HG02852 (cell line): ENCODE measurements around the gene OLFML3.
"Not testable (repeated sequence)": the region's sequence is repeated elsewhere in the genome, so short reads cannot be mapped to it uniquely, and the experiment has no call there.

Source experiments
- ATAC-seq: cut with Tn5 transposase; IDR thresholded peaks from one replicate; pipeline ENCODE4 v1.9.1; 2021; ENCODE audit warnings: mild to moderate bottlenecking, moderate library complexity; ENCODE audit not compliant: unreplicated experiment

OLFML3 gene

DNA sequence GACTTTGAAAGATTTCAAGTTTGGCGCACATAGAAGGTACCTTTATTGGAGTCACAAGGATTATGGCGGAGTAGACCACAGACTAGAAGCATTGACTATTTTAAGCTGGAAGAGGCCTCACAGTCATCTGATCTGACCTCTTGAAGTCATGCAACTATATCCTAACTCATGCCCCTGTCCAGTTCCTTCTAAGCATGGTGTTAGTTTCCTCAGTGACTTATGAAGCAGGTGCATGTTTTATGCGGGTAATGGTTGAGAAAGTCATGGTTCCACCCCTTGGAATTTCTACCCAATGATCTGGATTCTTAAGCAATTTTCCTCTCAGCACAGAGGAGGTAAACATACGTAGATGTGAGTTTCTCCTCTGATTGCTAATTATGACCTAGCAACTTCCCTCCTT lies 11.7 kb downstream of the OLFML3 start:
- ATAC-seq = no peak

DNA sequence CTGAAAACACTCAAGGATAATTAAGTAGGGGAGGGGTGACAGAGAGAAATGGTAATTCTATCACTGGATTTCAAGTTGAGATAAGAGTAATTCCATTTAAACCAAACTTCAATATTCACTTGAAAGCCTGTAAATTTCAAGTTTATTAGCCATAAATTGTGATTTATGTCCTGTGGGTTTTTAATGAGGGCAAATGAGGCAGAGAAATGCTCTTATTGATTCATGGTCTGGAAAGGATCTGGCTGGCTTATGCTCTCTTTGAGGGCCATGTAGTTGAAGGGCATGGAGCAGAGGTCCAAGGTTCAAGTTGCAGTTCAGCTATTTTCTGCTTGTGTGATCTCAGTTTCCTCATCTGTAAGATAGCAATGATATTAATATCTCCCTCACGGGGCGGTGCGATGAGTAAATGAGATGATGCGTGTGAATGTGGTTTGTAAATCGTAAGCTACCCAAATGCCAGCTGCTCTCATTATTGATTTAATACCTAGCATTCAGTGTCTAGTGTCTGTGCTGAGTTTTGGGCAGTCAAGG lies 12.3 kb downstream of the OLFML3 start:
- ATAC-seq = no peak

DNA sequence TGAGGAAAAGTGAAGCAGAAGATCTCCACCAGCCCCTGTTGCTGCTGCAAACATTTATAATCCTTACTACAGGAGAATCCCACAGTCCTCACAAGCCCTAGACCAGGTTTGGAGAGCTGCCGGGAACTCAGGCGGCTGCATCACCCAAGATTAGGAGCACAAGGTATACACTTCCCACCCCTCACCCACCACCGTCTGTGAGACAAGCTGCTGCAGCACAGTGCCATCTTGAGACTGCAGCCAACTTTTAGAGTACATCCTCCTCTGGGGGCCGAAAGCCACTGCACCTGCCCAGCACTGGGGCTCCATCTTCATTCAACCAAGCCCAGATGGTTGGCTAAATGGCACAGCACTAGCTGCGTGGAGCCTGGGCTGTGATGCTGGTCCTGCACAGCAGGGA lies 13.8 kb downstream of the OLFML3 start:
- ATAC-seq = no peak

DNA sequence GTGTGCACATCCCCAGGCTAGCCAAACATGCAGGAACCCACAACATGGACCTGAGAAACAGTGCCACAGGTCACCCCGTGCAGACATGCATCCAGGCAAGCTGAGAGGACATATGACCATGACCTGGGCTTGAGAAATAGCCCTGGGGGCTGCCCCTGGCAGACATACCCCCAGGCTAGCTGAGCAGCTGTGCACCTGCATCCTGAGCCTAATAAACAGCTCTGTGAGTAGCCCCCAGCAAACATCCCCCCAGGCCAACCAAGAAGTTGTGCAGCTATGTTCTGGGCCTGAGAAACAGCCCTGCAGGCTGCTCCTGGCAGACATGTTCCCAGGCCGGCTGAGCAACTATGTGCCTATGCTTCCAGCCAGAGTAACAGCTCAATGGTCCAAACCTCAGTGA lies 14.5 kb downstream of the OLFML3 start:
- no peak for ATAC-seq

DNA sequence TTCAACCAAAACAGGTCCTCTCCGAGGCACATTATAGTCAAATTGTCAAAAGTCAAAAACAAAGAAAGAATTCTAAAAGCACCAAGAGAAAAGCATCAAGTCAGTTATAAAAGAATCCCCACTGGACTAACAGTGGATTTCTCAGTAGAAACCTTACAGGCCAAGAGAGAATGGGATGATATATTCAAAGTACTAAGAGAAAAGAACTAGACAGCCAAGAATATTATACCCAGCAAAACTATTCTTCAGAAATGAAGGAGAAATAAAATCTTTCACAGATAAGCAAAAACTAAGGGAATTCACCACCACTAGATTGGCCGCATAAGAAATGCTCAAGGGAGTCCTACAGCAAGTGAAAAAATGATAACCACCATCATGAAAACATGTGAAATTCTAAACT lies 16.1 kb downstream of the OLFML3 start:
- ATAC-seq = no peak

DNA sequence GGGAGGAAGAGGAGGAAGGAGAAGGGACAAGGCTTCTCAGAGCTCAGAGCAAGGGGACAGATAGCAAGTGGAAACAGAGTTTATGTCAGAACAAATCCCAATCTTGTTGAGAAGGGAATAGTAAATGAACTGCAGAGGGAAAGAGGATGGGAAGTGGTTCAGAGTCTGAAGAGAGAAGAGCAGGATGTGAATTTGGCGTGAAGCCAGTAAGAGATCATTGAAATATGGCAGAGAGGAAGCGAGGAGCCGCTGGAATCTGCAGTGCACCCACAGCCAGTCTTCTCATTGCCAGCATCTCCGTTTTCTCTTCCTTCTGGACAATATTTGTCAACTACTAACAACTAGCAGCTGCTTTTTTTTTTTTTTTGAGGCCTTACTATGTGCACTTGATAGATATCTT lies 19.1 kb downstream of the OLFML3 start:
- no peak for ATAC-seq

DNA sequence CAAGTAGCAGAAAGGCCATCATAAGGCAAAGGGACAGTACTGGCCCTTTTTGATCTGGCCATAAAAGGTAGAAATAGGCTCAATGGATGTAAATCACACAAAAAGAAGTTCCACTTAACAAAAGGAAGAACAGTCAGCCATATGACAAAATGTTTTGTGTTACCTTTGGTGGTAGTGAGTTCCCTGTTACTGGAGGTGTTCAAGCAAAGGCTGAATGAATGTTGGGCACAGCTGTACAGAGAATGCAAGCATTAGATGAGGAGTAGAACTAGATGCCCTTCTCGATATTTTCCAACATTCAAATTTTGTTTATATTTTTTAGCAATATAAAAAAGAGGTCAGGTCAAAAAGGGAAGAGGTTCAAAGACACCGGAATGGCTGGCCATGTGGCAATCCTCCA lies 20.0 kb downstream of the OLFML3 start:
- ATAC-seq = no peak

DNA sequence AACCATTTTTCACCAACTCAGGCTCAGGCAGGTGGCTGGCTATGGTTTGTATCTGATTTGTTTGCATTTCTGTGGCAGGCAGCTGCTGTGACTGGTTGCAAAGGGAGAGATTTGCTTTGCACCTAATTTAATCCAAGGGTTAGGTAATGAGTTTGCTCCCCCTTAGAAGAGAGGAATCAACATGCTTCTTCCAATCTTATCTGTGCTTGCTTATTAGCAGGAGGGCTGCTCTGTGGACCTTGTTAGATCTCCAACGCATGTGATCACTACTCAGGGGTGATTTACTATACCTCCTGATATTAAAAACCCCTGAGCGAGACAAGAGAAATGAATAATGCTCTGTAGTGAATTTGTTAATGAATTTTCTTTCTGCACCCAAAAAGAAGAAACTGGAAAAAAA lies 20.5 kb downstream of the OLFML3 start:
- ATAC-seq = no peak

DNA sequence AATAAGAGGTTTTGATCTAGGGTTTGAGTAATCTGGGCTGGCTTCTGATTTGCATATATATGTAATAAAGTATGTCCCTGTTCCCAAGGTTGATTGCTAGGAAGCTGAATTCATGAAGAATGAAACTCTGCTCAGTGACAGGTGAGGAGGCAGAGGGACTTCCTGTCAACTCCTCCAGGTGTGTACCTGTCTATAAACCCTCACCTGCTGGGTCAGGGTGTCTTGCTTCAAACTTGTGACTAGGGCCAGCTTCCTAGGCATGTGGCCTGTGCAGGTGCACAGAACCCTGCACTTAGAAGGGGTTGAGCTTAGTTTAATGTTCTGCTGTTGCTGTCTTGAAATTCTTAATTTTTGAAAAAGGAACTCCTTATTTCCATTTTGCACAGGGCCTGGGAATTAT lies 21.1 kb downstream of the OLFML3 start:
- no peak for ATAC-seq

DNA sequence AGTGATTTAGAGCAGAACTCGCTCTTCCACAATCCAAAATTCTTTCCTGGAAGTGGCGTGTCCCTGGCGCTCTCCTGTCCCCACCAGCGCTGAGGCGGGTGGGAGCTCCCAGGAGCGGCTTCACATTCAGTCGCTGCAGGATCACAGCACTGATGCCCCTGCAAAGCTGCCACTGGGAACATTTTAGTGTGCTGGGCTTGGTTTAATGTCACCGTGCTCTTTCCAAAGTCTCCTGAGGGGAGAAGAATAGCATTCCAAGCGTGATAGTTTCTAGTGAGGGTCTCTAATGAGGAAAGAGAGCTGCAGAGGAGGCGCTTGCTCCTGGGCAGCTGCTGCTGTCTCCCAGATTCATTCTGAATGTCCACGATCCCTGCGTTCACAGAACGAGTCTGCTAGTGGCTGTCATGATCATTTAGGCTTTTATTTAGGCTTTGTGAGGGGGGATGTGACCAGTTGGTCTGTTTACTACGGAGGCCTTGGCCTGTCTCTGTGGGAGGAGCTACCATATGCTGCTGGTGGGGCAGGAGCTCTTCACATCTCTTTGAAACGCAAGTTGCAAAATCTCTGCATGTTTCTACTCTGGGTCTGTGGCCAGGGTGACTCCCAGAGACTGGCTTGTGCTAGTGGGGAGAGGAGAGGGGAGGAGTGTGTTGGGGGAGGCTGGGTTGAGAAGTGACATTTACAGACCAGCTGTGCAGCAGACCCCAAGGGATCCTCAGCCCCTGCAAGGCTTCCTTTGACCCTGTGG lies 23.4 kb downstream of the OLFML3 start:
- ATAC-seq = no peak

DNA sequence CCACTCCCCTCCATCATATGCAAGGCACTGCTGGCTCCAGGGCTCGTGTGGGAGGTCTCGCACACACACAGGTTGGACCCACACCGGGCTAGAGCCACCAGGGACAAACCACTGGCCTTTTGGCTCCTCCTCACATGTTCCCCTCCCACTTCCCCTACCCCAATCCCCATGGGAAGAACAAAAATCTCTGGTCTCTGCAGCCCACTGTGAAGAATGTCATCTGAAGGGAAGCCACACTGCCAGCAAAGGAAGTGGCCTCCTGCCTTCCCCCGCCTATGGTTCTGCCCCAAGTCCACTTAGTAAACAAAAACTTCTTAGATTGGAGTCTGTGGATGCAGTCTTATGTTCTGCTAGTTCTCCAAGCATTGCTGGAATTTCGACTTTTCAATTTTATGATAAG lies 24.2 kb downstream of the OLFML3 start:
- no peak for ATAC-seq

DNA sequence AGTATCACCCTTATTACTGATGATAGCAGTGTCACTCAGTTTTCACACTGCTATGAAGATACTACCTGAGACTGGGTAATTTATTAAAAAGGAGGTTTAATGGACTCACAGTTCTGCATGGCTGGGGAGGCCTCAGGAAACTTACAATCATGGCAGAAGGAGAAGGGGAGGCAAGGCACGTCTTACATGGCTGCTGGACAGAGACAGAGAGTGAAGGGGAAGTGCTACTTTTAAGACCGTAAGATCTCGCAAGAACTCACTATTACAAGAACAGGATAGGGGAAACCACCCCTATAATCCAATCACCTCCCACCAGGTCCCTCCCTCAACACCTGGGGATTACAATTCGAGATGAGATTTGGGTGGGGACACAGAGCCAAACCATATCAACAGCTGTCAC lies 27.6 kb downstream of the OLFML3 start:
- not testable (repeated sequence) for ATAC-seq

DNA sequence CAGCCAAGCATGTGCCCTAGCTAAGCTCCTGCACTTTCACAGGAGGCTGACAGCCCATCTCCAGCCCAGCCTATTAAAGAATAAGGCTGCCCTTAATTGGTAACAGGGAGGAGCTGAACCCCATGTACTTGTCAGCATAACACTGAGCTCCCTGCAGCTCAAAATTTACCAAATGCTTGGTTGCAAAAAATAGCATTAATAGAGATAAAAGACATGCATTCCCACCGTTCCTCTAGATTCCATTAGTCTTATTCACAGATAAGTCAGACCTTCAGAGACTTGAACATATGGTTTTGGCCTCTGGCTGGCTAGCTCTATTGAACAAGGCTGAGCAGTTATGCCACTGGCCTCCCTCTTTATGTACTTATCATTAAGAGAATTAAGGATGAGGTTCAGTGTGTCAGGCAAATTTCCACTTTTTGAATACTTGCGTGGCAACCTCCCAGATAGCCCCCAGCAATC lies 29.2 kb downstream of the OLFML3 start:
- ATAC-seq = no peak

DNA sequence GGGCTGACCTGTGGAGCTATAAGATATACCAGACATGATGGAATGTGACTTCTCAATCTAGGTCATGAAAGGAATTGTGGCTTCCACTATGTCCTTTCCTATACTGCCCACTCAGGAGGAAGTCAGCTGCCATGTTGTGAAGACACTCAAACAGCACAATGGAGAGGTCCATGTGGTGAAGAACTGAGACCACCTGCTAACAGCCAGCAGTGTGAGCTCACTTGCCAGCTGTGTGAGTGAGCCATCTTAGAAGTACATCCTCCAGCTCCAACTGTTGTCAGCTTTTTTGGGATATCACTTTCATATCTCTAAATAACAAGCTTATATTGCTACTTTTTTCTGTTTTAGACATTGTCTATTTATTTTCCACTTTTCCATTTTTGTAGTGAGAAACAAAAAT lies 29.7 kb downstream of the OLFML3 start:
- ATAC-seq = no peak

DNA sequence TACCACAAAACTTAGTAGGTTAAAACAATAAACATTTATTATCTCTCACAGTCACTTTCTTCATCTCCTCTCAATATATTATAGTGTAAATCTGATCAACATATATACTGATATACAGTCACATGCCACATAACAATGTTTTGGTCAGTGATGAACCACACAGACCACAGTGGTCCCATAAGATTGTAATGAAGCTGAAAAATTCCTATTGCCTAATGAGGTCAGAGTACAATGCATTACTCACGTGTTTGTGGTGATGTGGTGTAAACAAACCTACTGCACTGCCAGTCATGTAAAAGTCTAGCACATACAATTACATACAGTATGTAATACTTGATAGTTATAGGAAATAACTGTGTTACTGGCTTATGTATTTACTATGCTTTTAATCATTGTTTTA lies 30.1 kb downstream of the OLFML3 start:
- ATAC-seq = no peak

DNA sequence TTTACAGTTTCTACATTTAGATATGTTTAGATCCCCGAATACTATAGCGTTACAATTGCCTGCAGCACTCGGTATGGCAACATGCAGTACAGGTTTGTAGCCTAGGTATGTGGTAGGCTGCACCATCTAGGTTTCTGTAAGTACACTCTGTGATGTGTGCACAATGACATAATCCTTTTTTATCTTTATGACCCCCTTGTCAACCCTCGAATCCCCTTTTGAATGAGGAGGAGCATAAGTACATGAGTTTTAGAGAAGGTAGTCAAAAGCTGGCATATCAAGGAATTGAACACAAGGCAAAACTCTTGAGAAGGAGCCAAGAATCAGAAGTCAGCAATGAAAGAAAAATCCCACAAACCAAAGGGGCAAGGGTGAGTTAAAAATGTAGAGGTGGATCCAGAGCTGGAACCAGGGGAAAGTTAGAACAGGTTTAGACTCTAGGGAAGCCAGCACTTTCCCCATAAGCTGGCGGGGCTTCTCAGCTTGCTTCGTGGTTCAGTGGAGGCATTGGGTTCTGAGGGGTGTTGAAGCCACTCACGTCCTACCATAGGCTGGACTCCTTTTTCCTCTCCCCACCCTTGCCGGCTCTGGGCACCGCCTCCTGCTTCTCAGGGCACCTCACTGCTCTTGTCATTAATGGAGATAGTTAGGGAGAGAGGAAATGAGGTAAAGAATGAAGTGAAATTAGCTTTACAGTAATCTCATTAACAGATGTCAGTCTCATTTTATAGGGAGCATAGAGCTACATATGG lies 31.3 kb downstream of the OLFML3 start:
- ATAC-seq = no peak

DNA sequence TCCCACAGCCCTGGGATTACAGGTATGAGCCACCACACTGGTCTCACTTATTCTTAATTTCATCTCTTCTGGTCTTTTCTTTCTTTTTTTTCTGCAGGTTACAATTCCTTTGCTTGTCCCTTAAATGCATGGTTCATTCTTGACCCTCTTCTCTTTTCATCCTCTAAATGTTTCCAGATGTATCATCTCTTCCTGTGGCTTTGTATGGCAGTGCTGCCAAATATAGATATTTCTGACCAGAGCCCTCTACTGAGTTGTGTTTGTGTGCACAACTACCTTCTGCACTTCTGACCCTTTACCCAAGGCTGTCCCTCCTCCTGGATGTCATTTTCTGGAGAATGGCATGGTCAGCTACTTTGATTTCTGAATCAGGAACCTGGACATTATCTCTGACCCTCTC lies 32.5 kb downstream of the OLFML3 start:
- no peak for ATAC-seq

DNA sequence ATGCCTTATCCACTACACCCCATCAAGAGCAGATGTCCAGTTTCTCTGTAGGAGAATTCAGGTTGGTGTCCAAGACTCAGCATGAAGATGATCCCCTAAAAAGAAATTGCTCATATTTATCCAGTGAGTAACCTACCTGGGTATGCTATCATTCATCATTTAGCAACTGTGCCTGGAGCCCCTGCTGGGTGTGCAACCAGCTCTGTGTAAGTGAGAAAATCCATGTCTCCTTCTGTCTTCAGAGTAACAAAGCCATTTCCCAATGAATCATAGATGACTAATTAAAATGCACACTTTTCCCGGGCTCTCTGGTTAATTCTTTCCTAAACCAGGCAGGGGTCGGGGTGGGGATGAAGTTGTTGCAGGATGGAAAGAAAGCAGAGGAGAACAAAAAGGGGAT lies 35.8 kb downstream of the OLFML3 start:
- ATAC-seq = no peak

DNA sequence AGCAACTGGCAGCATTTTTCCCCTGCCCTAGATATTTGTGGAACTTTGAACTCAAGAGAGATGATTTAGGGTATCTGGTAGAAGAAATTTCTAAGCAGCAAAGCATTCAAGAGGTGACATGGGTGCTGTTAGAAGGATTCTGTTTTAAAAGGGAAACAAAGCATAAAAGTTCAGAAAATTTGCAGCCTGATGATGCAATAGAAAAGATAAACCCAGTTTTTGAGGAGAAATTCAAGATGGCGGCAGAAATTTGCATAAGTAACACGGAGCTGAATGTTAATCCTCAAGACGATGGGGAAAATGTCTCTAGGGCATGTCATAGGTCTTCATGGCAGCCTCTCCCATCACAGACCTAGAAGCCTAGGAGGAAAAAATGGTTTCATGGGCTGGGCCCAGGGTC lies 40.5 kb downstream of the OLFML3 start:
- not testable (repeated sequence) for ATAC-seq

DNA sequence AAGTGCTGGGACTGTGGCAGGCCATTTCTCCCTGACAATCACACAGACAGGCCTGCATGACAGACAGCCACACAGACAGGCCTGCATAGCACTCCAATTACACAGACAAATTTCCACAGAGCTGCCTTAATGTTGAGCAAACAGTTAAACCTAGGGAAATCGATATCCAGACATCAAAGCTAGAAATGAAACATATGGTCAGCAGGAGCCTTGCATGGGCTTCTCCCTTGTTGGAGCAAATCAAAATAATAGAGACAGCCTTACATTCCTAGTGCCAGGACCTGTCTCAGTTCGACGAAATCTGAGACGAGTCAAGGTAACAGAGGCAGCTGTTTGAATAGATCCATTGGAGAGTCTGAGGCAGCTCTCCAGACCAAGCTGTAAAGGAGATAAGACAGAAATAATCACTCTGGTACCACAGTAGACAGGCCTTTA lies 42.4 kb downstream of the OLFML3 start:
- ATAC-seq = no peak

DNA sequence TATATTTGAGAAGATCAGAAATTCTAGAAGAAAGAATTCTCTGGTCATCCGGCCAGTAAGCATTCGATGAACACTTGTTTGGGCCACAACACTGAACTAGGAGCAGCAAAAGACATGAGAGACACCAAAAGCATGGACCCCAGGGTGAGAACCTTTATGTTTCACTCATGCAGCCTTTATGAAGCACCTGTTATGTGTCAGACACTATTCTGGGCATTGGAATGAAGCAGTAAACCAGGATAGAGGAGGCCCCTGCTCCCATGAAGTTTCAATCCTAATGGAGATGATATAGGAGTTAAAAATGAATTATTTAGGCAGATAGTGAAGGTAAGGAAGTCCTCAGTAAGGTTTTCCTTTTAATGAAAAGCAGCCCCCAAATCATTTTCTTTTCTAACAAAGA lies 43.6 kb downstream of the OLFML3 start:
- no peak for ATAC-seq

DNA sequence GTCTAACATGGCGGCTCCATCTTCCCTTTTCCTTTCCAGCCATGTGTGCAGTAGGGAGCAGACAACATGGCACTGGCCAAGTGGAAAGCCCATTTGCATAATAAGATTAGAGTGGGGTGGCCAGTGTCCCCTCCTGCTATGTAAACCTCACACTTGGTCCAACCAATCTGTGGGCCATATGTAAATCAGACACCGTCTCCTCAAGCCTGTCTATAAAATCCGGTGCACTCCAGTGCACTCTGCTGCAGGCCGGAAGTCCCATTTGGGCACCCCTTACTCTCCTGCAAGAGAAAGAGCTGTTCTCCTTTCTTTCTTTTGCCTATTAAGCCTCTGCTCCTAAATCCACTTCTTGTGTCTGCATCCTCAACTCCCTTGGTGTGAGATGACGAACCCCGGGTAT lies 44.1 kb downstream of the OLFML3 start:
- no peak for ATAC-seq
